ENCODE measurements around the gene ZBTB16. TPM values are rescaled to one million over a fixed set of nuclear protein-coding genes. Genes with fewer than 3 reads are reported as not detected.

ZBTB16 gene
- total RNA-seq, 1 donor = under 0.01 TPM

DNA sequence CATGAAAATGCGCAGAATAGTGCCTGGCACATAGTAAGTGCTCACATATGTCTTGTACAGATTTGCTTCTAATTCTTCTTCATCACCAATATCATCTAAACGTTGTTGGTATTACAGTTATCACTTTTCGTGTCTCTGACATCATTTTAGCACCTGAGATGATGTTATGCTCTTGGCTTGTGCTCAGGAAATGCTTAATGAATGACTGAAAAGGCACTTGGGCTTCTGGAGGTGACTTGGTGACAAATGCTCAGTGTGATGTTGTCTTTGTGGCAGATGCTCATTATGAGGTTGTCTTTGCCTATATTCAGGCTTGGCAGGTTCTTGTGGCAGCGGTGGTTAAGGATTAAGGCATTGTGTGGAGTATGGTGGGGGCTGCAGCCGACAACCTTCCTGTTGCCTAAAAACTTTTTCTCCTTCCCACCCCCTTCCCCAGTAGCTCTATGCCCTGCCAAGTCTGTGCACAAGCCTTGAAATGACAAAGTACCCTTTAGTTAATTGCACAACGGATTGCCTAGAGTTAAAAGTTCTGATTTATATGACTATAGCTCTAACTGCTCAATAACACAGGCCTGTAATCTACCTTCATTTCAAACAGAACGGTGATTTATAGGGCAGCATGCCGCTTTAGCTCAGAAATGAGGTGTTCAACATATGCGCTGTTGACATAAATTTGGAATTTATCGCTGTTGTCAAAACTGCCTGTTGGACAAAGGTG lies 82.5 kb downstream of the ZBTB16 start:
- no peak for DNase-seq (ENCODE audit: insufficient read length, low spot score, missing footprints)
- TF ChIP-seq CTCF (IDR thresholded peaks at IDR 0.05; ENCODE audit: extremely low read depth, low read depth, low read length) = no peak
- no peaks in the 10 kb centered on the region for H3K4me1 ChIP-seq (ENCODE audit: insufficient read depth, low read length)
- H3K4me2 ChIP-seq (ENCODE audit: insufficient read depth, low read length) = no peak overlapping the region
- H2AFZ ChIP-seq (ENCODE audit: low read length) = no peak overlapping the region
- no peak overlapping the region for H3K4me3 ChIP-seq (ENCODE audit: insufficient read depth, low read length)
- no peaks in the 10 kb centered on the region for H4K20me1 ChIP-seq (ENCODE audit: insufficient read depth, low read length)
- no peaks in the 10 kb centered on the region for H3K9me3 ChIP-seq (ENCODE audit: low read depth, low read length)
- H3K27me3 ChIP-seq (ENCODE audit: insufficient read depth, low read length) = peaks cover 31% of the 10 kb centered on the region
- no peaks in the 10 kb centered on the region for H3K79me2 ChIP-seq (ENCODE audit: insufficient read depth, low read length)
- H3K36me3 ChIP-seq (ENCODE audit: insufficient read depth, low read length) = no peaks in the 10 kb centered on the region
- H3K27ac ChIP-seq (ENCODE audit: low read depth, low read length) = no peak overlapping the region

DNA sequence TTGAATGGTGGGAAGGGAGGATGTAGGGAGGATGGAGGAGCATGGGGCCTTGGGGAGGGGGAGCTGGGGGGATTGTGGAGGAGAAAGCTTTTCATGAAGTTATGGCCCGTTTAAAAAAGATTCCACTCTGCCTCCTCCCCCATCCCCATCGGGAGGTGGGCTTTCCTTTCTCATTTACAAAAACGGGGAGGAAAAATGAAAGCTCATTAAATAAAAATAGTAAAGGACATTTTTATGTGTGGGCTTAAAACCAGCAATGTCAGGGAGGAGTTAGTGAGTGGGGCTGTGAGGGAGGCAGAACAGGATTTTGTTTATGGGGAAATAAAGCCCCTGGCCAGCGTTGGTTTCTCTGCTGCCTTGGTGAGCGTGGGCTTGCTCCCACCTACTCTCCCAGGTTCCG lies 83.2 kb downstream of the ZBTB16 start:
- H3K4me1 ChIP-seq (ENCODE audit: insufficient read depth, low read length) = no peaks in the 10 kb centered on the region
- no peak for DNase-seq (ENCODE audit: insufficient read length, low spot score, missing footprints)

DNA sequence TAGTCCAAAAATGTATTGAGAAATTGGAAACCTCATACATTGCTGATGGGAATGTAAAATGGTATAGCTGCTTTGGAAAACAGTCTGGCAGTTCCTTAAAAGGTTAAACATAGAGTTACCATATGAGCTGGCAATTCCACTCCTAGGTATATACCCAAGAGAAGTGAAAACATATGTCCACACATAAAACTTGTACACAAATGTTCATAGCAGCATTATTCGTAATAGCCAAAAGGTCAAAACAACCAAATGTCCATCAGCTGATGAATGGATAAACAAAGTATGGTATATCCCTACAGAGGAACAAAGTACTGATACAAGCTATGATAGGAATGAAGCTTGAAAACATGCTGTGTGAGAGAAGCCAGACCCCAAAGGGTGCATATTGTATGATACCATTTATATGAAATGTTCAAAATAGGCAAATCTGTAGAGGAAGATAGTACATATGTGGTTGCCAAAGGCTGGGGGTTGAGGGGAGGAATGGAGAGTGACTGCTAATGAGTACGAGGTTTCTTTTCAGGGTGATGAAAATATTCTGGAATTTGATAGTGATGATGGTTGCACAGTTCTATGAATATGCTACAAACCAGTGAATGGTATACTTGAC lies 85.8 kb downstream of the ZBTB16 start:
- Histone ChIP-seq H3K4me1 (ENCODE audit: insufficient read depth, low read length) (no peaks in the 10 kb centered on the region), H4K20me1 (ENCODE audit: insufficient read depth, low read length) (no peaks in the 10 kb centered on the region), H2AFZ (ENCODE audit: low read length) (no peak overlapping the region), H3K27me3 (ENCODE audit: insufficient read depth, low read length) (peaks cover 27% of the 10 kb centered on the region), H3K36me3 (ENCODE audit: insufficient read depth, low read length) (no peaks in the 10 kb centered on the region), H3K79me2 (ENCODE audit: insufficient read depth, low read length) (no peaks in the 10 kb centered on the region), H3K4me3 (ENCODE audit: insufficient read depth, low read length) (no peak overlapping the region), H3K27ac (ENCODE audit: low read depth, low read length) (no peak overlapping the region), H3K9me3 (ENCODE audit: low read depth, low read length) (no peaks in the 10 kb centered on the region), H3K4me2 (ENCODE audit: insufficient read depth, low read length) (no peak overlapping the region)
- DNase-seq (ENCODE audit: insufficient read length, low spot score, missing footprints) = no peak
- TF ChIP-seq CTCF (IDR thresholded peaks at IDR 0.05; ENCODE audit: extremely low read depth, low read depth, low read length) = no peak

More for the DNA sequence above, 83.2 kb downstream of the ZBTB16 start:
- Histone ChIP-seq H3K4me2 (ENCODE audit: insufficient read depth, low read length) (no peak overlapping the region), H3K79me2 (ENCODE audit: insufficient read depth, low read length) (no peaks in the 10 kb centered on the region), H3K27ac (ENCODE audit: low read depth, low read length) (no peak overlapping the region), H3K4me3 (ENCODE audit: insufficient read depth, low read length) (no peak overlapping the region), H3K27me3 (ENCODE audit: insufficient read depth, low read length) (peaks cover 37% of the 10 kb centered on the region), H4K20me1 (ENCODE audit: insufficient read depth, low read length) (no peaks in the 10 kb centered on the region), H2AFZ (ENCODE audit: low read length) (no peak overlapping the region), H3K9me3 (ENCODE audit: low read depth, low read length) (no peaks in the 10 kb centered on the region), H3K36me3 (ENCODE audit: insufficient read depth, low read length) (no peaks in the 10 kb centered on the region)
- TF ChIP-seq CTCF (IDR thresholded peaks at IDR 0.05; ENCODE audit: extremely low read depth, low read depth, low read length) = no peak

GRCh38 chr11:114147375-114148012 lies 88.0 kb downstream of the ZBTB16 start:
- DNase-seq (ENCODE audit: insufficient read length, low spot score, missing footprints) = peak; percentile 10
- Histone ChIP-seq H3K4me2 (ENCODE audit: insufficient read depth, low read length) (no peak overlapping the region), H3K36me3 (ENCODE audit: insufficient read depth, low read length) (no peaks in the 10 kb centered on the region), H3K4me3 (ENCODE audit: insufficient read depth, low read length) (no peak overlapping the region), H2AFZ (ENCODE audit: low read length) (no peak overlapping the region), H3K27me3 (ENCODE audit: insufficient read depth, low read length) (peaks cover 35% of the 10 kb centered on the region), H3K4me1 (ENCODE audit: insufficient read depth, low read length) (no peaks in the 10 kb centered on the region), H3K9me3 (ENCODE audit: low read depth, low read length) (no peaks in the 10 kb centered on the region), H3K27ac (ENCODE audit: low read depth, low read length) (no peak overlapping the region), H4K20me1 (ENCODE audit: insufficient read depth, low read length) (no peaks in the 10 kb centered on the region), H3K79me2 (ENCODE audit: insufficient read depth, low read length) (no peaks in the 10 kb centered on the region)
- no peak for TF ChIP-seq CTCF (IDR thresholded peaks at IDR 0.05; ENCODE audit: extremely low read depth, low read depth, low read length)
